ENCODE data around the gene BEST4.
"Not testable (repeated sequence)": the region's sequence is repeated elsewhere in the genome, so short reads cannot be mapped to it uniquely, and the experiment has no call there.

BEST4 gene

DNA sequence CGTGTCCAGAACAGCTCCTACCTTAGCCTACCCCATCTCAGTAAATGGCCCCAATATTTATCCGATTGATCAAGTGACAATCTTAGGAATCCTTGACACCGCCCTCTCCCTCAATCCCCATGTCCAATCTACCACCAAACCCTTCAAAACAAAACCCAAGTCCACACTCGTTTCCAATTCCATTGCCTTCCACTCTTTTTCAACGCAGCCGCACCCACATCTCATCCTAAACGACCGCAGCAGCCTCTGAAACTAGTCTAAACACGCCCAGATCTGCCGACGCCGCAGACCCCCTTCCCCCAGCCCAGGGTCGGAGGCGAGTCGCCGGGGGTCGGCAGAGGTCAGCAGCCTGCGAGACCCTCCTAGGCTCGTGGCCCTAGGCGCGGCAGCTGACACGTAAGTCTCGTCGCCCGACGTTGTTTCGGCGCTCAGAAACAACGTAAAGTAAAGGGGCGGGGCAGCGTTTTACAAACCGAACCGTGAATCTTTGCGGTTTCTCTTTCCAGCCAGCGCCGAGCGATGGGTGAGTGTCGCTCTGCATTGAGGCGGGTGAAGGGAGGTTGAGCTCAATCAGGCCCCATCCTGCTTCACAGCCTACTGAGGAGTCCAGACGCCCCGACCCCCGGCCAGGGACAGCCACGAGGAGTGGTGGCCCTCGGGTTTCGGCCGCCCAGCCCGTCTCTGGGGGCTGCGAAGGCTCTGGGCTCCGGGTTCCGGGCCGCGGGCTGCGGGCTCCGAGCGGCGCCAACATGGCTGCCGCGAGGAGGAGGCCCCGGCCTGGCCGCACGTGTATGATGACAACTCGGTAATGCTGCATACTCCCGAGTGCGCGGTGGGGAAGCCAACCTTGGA lies 12.7 kb downstream of the BEST4 start, which contains the start of gene RPS8:
TSS of gene RPS8 (plus strand) at position 463 of the 852 bp plus-strand sequence. CDS start at position 520, 57 bp downstream.
- TF ChIP-seq, protein P1, sequence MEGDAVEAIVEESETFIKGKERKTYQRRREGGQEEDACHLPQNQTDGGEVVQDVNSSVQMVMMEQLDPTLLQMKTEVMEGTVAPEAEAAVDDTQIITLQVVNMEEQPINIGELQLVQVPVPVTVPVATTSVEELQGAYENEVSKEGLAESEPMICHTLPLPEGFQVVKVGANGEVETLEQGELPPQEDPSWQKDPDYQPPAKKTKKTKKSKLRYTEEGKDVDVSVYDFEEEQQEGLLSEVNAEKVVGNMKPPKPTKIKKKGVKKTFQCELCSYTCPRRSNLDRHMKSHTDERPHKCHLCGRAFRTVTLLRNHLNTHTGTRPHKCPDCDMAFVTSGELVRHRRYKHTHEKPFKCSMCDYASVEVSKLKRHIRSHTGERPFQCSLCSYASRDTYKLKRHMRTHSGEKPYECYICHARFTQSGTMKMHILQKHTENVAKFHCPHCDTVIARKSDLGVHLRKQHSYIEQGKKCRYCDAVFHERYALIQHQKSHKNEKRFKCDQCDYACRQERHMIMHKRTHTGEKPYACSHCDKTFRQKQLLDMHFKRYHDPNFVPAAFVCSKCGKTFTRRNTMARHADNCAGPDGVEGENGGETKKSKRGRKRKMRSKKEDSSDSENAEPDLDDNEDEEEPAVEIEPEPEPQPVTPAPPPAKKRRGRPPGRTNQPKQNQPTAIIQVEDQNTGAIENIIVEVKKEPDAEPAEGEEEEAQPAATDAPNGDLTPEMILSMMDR (IDR thresholded peaks at IDR 0.05) = no peak
- peak within 1 kb of the TSS; percentile 93 for H3K4me3 ChIP-seq
- peak; percentile 95 for DNase-seq (ENCODE audit: low spot score)
- H3K27ac ChIP-seq = peak within 1 kb of the TSS; percentile 95 to 99

DNA sequence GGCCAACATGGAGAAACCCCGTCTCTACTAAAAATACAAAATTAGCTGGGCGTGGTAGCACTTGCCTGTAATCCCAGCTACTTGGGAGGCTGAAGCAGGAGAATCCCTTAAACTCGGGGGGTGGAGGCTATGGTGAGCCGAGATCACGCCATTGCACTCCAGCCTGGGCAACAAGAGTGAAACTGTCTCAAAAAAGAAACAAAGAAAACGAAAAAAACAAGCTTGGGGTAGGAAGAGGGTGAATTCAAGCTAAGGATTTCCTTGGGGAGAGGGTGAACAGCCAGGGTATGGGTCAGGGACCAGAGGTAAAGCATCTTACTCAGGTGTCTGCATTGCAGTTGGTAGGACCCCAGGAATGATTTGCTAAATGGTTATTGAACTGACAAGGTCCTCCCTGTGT lies 21.5 kb downstream of the BEST4 start:
- not testable (repeated sequence) for H3K27ac ChIP-seq; DNase-seq (ENCODE audit: low spot score); H3K4me3 ChIP-seq

DNA sequence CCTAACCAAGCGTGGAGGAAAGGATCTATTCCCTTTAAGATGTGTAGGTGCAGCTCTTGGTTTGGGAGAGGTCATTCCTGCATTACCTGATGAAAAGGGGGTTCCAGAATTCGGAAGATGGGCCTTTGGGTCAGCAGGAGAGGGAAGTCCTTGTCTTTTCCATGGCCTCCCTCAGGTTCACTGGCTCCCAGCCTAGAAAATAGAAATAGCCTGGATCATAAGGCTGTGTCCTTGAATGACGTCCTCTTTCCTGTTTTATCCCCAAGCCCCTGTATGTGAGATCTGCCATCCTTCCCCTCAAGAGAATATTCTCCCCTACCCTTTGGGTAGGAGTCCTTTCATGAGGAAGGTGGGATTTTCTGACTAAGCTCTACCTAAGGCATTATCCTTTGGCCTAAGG lies 27.1 kb downstream of the BEST4 start:
- TF ChIP-seq, protein P1 (IDR thresholded peaks at IDR 0.05) = no peak
- Histone ChIP-seq H3K27ac (no peak overlapping the region), H3K4me3 (no peak overlapping the region)
- DNase-seq (ENCODE audit: low spot score) = no peak

DNA sequence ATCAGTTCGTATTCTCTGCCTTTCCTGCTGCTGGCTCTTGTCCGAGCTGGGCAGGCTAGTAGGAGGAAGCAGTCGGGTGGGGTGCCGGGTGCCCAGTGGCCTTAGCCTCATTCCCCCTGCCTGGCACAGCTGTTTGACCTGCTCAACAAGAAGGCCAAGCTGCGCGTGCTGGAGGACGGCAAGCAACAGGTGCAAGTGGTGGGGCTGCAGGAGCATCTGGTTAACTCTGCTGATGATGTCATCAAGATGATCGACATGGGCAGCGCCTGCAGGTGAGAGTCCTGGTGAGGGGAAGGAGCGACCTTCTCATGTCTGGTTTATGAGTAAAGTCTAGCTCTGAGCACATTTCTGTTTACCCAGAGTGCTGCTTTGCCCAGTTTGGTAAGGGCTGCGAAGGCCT lies 28.9 kb downstream of the BEST4 start:
- TF ChIP-seq, protein P1 (IDR thresholded peaks at IDR 0.05) = no peak
- no peak for DNase-seq (ENCODE audit: low spot score)
- no peak overlapping the region for H3K4me3 ChIP-seq
- no peak overlapping the region for H3K27ac ChIP-seq

DNA sequence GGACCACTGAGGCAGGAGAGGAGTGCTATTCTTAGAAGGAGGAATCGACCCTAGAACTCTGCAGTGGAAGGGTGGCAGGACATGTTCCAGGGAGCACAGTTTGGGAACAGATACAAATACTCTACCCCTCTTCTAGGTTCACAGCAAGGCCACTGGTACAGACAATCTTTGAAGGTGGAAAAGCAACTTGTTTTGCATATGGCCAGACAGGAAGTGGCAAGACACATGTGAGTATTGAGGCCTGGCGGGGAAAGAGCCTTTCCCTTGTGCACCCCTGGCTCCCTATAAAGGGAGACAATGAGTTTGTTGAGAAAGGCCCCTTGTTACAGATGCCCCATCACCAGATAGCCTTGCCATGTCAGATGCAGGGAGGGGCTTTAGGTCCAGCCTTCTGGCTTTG lies 30.6 kb downstream of the BEST4 start:
- no peak for DNase-seq (ENCODE audit: low spot score)
- TF ChIP-seq, protein P1 (IDR thresholded peaks at IDR 0.05) = no peak
- no peak overlapping the region for H3K4me3 ChIP-seq
- H3K27ac ChIP-seq = no peak overlapping the region

DNA sequence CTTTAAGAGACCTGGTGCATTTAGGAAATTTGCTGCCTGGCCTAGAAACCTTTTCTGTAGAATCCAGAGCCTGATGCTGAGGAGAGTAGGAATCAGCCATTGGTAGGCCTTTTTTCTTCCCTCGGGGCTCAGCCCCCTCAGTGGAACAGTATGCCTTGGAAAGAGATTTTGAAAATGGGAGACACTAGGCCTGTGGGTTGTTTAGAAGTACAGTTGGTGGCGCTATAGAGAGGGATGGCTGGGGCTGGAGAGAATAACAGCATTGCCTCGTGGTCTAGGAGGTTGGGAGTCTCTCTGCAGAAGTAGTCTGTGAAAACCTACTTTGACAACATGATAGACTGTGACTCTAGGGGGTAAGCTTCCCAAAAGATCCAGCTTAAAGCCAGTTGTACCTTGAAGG lies 40.1 kb downstream of the BEST4 start:
- H3K27ac ChIP-seq = no peak overlapping the region
- TF ChIP-seq, protein P1 (IDR thresholded peaks at IDR 0.05) = no peak
- DNase-seq (ENCODE audit: low spot score) = no peak
- no peak overlapping the region for H3K4me3 ChIP-seq

DNA sequence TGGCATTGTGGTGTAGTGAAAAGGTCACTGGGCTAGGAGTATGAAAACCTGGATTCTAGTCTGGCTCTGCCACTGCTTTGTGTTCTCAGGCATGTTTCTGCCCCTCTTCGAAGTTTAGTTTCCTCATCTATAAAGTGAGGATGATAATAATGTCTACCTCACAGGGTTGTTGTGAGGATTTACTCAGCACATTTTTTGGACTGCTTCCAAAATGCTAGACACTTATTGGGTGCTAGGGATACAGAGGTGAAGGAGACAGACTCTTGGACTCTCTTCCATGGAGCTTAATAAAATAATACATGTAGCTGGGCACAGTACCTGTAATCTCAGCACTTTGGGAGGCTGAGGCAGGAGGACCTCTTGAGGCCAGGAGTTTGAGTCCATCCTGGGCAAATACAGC lies 44.8 kb downstream of the BEST4 start:
- no peak overlapping the region for H3K27ac ChIP-seq
- H3K4me3 ChIP-seq = no peak overlapping the region
- no peak for DNase-seq (ENCODE audit: low spot score)
- TF ChIP-seq, protein P1 (IDR thresholded peaks at IDR 0.05) = no peak
